Measurements from ENCODE around the gene TSEN15.

GRCh38 chr1:184078564-184079249, 27.2 kb downstream of the TSEN15 start:
- no peak for TF ChIP-seq CTCF (IDR thresholded peaks at IDR 0.05)
- TF ChIP-seq POLR2A (IDR thresholded peaks at IDR 0.05): no peak
